T47D (cell line): ENCODE data around the gene FBXL13.
A peak's percentile ranks its signal among the peaks of the same experiment; 100 is the strongest.
"Not testable (repeated sequence)": the region's sequence is repeated elsewhere in the genome, so short reads cannot be mapped to it uniquely, and the experiment has no call there.

Experiments used
- DNase-seq, 2 experiments: peaks; one replicate each; pipeline versions ENCODE4 v3.0.0 to v3.0.0-alpha.2; 2011 to 2012; ENCODE audit warnings: low read depth in 1 of 2, low spot score in 1 of 2
- JUND ChIP-seq: IDR thresholded peaks from 2 replicates; pipeline ENCODE4 v1.6.1; 2012; ENCODE audit warnings: low read depth
- in situ Hi-C: cut with HindIII; loops from 2 replicates; pipeline ENCODE4 v1.10.0; 2016; ENCODE audit warnings: low sequenced_read_pairs, low pct_unique_long_range_greater_than_20kb

Gene FBXL13

DNA sequence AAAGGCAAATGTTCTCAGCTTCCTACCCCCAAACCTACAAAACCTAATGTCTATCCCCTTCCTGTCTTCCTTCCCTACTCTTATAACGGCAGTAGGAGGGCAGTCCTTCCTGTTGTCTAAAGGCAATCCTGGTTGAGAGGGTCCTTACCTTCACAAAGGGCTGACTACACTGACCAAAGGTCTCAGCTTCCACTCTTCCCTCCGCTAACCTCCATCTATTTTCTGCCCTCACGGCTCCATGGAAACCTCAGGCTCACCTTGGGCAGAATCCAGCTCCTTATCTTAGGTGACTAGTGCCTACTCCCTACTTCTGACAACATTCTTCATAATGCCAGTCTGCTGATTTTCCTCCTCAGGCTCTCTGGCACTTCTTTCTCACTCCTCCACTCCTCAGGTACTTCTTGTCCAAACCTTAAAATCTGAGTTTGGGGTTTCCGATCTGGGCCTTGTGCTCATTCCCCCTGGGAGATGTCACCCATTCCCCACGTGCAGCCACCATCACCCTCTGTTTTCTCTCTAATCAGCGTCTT is 542 bp downstream of the FBXL13 start:
- no peak for DNase-seq
- TF ChIP-seq JUND = no peak
- in situ Hi-C loops = no loop called here

- in situ Hi-C loops = no loop called here
- no peak for DNase-seq
- TF ChIP-seq JUND = no peak
Measured at GRCh38 chr7:103071000-103071399, 3.6 kb downstream of the FBXL13 start.

DNA sequence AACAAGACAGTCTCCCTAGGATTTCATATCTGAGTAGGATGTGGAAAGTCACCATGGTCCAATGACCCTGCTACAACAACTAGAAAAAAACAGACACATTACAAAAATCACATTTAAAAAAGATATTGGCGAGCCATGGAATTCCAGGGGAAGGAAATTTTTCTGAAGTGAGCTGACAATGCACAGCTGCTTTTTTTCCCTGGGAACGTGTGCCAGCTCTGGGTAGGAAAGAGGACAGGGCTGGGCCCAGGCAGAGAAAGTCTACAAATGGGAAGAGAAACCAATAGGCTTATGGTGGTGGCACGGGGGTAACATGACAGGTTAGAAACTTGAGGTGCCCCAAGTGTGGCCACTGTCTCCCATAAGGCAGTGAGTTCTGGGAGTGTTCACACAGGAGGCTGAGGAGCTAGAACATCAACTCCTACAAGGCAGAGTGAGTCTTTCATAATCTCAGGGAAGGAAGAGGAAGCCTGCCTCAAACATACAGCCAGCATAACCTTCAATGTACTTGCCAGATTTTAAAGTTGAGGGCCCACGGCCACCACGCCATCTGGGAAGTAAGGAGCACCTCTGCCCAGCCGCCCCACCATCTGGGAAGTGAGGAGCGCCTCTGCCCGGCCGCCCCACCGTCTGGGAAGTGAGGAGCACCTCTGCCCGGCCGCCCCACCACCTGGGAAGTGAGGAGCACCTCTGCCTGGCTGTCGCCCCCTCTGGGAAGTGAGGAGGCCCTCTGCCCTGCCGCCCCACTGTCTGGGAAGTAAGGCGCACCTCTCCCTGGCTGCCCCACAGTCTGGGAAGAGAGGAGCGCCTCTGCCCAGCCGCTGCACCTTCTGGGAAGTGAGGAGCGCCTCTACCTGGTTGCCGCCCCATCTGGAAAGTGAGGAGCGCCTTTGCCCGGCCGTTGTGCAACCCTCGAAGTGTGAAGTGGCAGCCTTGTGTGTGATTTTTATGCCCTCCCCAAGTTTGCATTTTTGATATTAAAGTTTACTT is 5.9 kb downstream of the FBXL13 start:
- in situ Hi-C loops = no loop called here

DNA sequence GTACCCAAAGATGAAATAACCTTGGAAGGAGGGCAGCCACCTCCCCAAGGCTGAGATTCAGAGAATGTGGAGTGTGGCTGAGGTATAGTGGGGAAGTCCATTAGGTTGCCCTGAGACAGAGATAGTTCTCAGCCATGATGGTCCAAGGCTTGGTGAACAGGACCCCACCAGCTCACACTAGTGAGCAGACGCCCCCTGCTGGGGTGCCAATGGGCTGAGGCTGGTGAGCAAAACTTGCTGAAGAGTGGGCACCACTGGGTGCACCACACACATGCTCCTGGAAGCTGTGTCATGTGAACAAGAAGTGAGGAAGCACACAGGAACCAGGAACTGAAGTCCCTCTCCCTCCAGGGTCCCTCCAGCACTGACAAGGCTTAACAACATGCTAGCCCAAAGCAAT is 8.9 kb downstream of the FBXL13 start:
- no peak for TF ChIP-seq JUND
- in situ Hi-C loops = no loop called here
- DNase-seq = peak in 1 of 2 experiments; percentile 38

More for the DNA sequence above, 5.9 kb downstream of the FBXL13 start:
- no peak for DNase-seq
- TF ChIP-seq JUND = no peak

GRCh38 chr7:103063895-103064294 is 10.7 kb downstream of the FBXL13 start:
- no peak for DNase-seq
- TF ChIP-seq JUND = no peak
- in situ Hi-C loops = no loop called here

GRCh38 chr7:103059471-103059870 is 15.1 kb downstream of the FBXL13 start:
- no peak for TF ChIP-seq JUND
- in situ Hi-C loops = no loop called here
- no peak for DNase-seq

DNA sequence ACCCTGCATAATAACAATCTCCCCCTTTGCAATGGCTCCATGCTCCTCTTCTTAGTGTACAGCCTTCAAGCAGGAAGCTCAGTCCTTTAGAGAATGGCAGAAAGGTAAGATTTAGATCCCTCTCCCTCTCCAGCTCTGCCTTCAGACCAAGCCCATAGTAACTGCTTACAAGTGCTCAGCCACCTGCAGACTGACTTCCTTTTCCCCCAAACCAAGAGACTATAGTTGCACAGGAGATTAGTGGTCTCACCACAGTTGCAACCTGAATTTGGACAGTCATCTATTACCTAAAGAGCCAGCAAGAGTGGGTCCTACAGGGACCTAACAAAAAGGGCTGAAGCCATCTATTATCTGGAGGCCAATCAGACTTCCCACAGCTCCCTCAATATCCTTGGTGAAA is 16.5 kb downstream of the FBXL13 start:
- no peak for TF ChIP-seq JUND
- DNase-seq = no peak
- in situ Hi-C loops = no loop called here

- in situ Hi-C loops = not testable (repeated sequence)
Measured at GRCh38 chr7:103056006-103056405, 18.6 kb downstream of the FBXL13 start.

DNA sequence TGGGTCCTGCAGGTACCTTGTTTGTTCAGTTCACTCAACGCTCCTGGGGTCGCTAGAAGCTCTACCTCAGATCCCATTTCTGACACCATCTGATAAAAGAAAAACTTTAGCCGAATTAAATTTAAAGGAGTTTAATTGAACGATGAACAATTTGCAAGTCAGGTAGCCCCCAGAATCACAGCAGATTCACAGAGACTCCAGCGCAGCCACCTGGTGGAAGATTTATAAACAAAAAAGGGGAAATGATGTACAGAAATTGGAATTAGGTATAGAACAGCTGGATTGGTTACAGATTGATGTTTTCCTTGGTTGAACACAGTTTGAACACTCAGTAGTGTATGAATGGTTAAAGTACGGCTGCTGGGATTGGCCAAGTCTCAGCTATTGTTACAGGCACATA is 23.1 kb downstream of the FBXL13 start:
- DNase-seq = no peak
- in situ Hi-C loops = no loop called here
- no peak for TF ChIP-seq JUND

More at GRCh38 chr7:103056006-103056405, 18.6 kb downstream of the FBXL13 start:
- DNase-seq = not testable (repeated sequence)

DNA sequence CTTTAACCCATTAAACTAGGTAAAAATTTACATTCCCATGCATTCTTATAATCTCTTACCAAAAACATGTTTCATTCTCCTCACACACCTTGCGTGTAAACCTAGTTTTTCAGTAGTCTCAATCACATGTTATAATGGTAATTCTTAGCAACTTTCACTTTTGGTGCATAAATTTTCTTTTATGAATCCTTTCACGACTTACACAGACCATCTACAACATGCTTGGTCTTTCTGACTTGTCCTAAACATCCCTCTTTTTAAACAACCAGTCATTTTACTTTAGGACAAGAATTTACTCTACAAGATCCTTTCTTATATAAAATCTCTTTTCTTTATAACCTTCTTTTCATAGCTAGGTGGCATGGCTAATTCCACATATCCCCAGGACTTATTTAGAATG is 25.8 kb downstream of the FBXL13 start:
- in situ Hi-C loops = no loop called here
- peak in 1 of 2 experiments; percentile 30 for DNase-seq
- no peak for TF ChIP-seq JUND

DNA sequence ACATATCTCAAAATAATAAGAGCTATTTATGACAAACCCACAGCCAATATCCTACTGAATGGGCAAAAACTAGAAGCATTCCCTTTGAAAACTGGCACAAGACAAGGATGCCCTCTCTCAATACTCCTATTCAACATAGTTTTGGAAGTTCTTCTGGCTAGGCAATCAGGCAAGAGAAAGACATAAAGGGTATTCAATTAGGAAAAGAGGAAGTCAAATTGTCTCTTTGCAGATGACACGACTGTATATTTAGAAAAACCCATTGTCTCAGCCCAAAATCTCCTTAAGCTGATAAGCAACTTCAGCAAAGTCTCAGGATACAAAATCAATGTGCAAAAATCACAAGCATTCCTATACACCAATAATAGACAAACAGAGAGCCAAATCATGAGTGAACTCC is 32.8 kb downstream of the FBXL13 start:
- DNase-seq, in situ Hi-C loops: not testable (repeated sequence)

GRCh38 chr7:103037823-103038739 is 36.5 kb downstream of the FBXL13 start:
- DNase-seq, in situ Hi-C loops: not testable (repeated sequence)

DNA sequence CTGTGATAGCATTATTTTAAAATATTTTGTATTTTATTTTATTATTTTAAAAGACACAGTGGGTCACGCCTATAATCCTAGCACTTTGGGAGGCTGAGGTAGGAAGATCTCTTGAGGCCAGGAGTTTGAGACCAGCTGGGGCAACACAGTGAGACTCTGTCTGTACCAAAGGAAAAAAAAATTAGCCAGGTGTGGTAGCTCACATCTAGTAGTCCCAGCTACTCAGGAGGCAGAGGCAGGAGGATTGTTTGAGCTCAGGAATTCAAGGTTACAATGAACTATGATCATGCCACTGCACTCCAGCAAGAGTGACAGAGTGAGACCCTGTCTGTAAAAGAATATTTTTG is 37.1 kb downstream of the FBXL13 start:
- in situ Hi-C loops = no loop called here
- TF ChIP-seq JUND = no peak
- no peak for DNase-seq

DNA sequence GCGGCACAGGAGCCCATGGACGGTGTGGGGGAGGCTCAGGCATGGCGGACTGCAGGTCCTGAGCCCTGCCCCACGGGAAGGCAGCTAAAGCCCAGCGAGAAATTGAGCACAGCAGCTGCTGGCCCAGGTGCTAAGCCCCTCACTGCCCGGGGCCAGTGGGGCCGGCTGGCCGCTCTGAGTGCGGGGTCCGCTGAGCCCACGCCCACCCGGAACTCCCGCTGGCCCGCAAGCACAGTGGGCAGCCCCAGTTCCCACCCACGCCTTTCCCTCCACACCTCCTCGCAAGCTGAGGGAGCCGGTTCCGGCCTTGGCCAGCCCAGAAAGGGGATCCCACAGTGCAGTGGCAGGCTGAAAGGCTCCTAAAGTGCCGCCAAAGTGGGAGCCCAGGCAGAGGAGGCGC is 40.3 kb downstream of the FBXL13 start:
- DNase-seq, in situ Hi-C loops: not testable (repeated sequence)
